Measurements from ENCODE around the gene PBRM1. TPM values are rescaled to one million over a fixed set of nuclear protein-coding genes. Genes with fewer than 3 reads are reported as not detected.

PBRM1 gene
- total and polyA plus RNA-seq, 2 of the 8 experiments (the other 6 are each of a cell fraction or from before 2014, with no cell fraction given), result 19.3 to 65.8 TPM

DNA sequence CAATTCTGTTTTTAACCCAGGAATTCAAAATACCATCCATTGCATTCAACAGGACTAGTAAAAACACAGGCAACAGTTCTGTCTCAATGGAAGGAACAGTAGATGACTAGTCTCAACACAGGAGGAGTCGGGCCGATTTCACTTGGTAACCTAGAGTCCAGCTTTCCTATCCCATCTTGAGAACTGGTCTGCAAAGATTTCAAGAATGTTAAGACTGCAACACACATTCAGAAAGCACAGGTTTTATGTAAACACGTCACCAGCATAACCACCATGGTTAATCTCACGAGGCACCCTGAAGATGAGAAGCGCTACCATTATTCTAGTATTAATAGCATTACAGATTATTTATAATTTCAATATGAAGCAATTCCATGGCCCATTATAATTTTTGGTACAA, 127.3 kb downstream of the PBRM1 start:
- Histone ChIP-seq H2BK20ac (ENCODE audit: low read length) (no peak overlapping the region), H4K20me1 (replicated peaks in 1 of 2; ENCODE audit: control insufficient read depth in 1 of 2, insufficient read depth in 2 of 2, low read length in 2 of 2) (peaks cover 0 to 4% of the 10 kb centered on the region in 2 experiments), H2BK15ac (ENCODE audit: low read length) (no peak overlapping the region), H3K79me1 (ENCODE audit: low read depth, low read length) (peaks cover 2% of the 10 kb centered on the region; the same call in 1 of the 2 replicates), H2BK12ac (ENCODE audit: low read depth, low read length) (no peak overlapping the region), H3K4me2 (ENCODE audit: insufficient read depth in 1 of 2, low read depth in 2 of 2, low read length in 2 of 2) (no peak overlapping the region), H3K14ac (ENCODE audit: insufficient read length) (no peak overlapping the region), H3K27me3 (replicated peaks in 1 of 4; ENCODE audit: control insufficient read depth in 3 of 4, extremely low read depth in 1 of 4, insufficient read depth in 3 of 4, low read length in 3 of 4) (no peaks in the 10 kb centered on the region), H3K4me1 (replicated peaks in 1 of 4; ENCODE audit: control insufficient read depth in 3 of 4, insufficient read depth in 4 of 4, low read length in 3 of 4) (no peaks in the 10 kb centered on the region), H3K23ac (ENCODE audit: insufficient read length) (no peak overlapping the region), H4K8ac (ENCODE audit: extremely low read depth, insufficient read depth, low read length) (no peak overlapping the region; the same call in 1 of the 2 replicates), H2AK5ac (ENCODE audit: low read depth, low read length) (no peak overlapping the region), H3K56ac (replicated peaks; ENCODE audit: insufficient read length, low read depth, low read length) (no peak overlapping the region), H3K18ac (ENCODE audit: extremely low read depth, low read length) (no peak overlapping the region), H3K9me3 (ENCODE audit: insufficient read depth in 2 of 2, low read depth in 1 of 2, low read length in 1 of 2) (no peaks in the 10 kb centered on the region), H3K23me2 (ENCODE audit: low read depth, low read length) (no peaks in the 10 kb centered on the region), H3K4me3 (ENCODE audit: extremely low read depth in 1 of 4, insufficient read depth in 2 of 4, low read depth in 3 of 4, low read length in 4 of 4) (no peak overlapping the region), H3K4ac (replicated peaks; ENCODE audit: insufficient read length, low read depth, low read length) (no peak overlapping the region), H4K91ac (replicated peaks; ENCODE audit: insufficient read length, low read length) (no peak overlapping the region), H2BK5ac (ENCODE audit: low read depth, low read length) (no peak overlapping the region), H4K5ac (ENCODE audit: insufficient read length, low read depth, low read length) (no peak overlapping the region), H3K79me2 (ENCODE audit: control insufficient read depth in 1 of 2, insufficient read depth in 2 of 2, low read length in 2 of 2) (no peaks in the 10 kb centered on the region), H3K36me3 (ENCODE audit: control insufficient read depth in 2 of 4, insufficient read depth in 4 of 4, low read length in 3 of 4) (peaks cover 10 to 49% (median 26%) of the 10 kb centered on the region in 4 experiments), H3K27ac (ENCODE audit: low read depth, low read length) (no peak overlapping the region), H3K9ac (replicated peaks in 1 of 4; ENCODE audit: extremely low read depth in 1 of 4, low read depth in 3 of 4, low read length in 3 of 4) (no peak overlapping the region), H2BK120ac (replicated peaks; ENCODE audit: low read depth, low read length) (no peak overlapping the region), H2AFZ (ENCODE audit: low read length) (no peak overlapping the region)
- DNase-seq (ENCODE audit: low read depth in 1 of 2, low spot score in 2 of 2) (no peak), FAIRE-seq (no peak)
- POLR2A ChIA-PET (ENCODE audit: partially characterized antibody), result interaction anchor here (0.7 to 0.9 kb wide), 2 partner anchors 15 to 89 kb away, joined by 3 read pairs; no protein-coding TSS in a partner anchor
- CTCF ChIA-PET (ENCODE audit: partially characterized antibody), result interaction anchor here (2.0 kb wide), 1 partner anchor 9 kb away, joined by 5 read pairs; no protein-coding TSS in a partner anchor
- 93% methylated on average over 5 of the region's 5 CpGs; no CpG with 5 or more reads in 1 of the 2 experiments for WGBS, 2 experiments (ENCODE audit: extremely low coverage in 1 of 2, insufficient coverage in 1 of 2, insufficient read length in 1 of 2, insufficient replicate concordance in 2 of 2, low coverage in 1 of 2, low lambda C conversion rate in 2 of 2, missing lambda C conversion rate in 1 of 2)
- TF ChIP-seq HDAC6 (IDR thresholded peaks at IDR 0.05; ENCODE audit: low read depth, low read length), result no peak
- no peak for TF ChIP-seq CREB1 (IDR thresholded peaks at IDR 0.05)
- no peak for TF ChIP-seq CBX8 (IDR thresholded peaks at IDR 0.05; ENCODE audit: borderline replicate concordance, low read depth, low read length)
- TF ChIP-seq SIRT6 (IDR thresholded peaks at IDR 0.05; ENCODE audit: low read length), result no peak
- no peak for TF ChIP-seq SP1 (IDR thresholded peaks at IDR 0.05; ENCODE audit: low read depth, low read length)

Data from H1 (cell line).